RWPE1 (cell line): Measurements from ENCODE around the gene CACNA2D3.

Source experiments
- CTCF ChIA-PET: fragments of 350-600 bp; sonication (Branson Sonifier 250); formaldehyde crosslinking; extraction: SDS; loops from one replicate; lab custom pipeline; 2021; lab: Yijun Ruan, JAX
- POLR2A ChIA-PET: fragments of 400-600 bp; formaldehyde crosslinking; extraction: SDS; loops from one replicate; lab custom pipeline; 2020; ENCODE audit warnings: antibody characterized with exemption; ENCODE audit not compliant: low non-redundant PET; lab: Yijun Ruan, JAX
- DNase-seq: peaks from one replicate; pipeline ENCODE4 v3.0.0; 2012; ENCODE audit warnings: low spot score
- H3K27ac ChIP-seq: fragments of 450-650 bp; 2 replicates; pipeline ENCODE4 v1.5.1; 2017
- CTCF ChIP-seq: fragments of 450-650 bp; conservative IDR thresholded peaks from 2 replicates; pipeline ENCODE4 v1.5.1; 2017; ENCODE audit warnings: low read depth, mild to moderate bottlenecking

CACNA2D3 gene

GRCh38 chr3:55013145-55013925 lies 891.0 kb downstream of the CACNA2D3 start:
- no peak for TF ChIP-seq CTCF

GRCh38 chr3:55014081-55014480 lies 891.7 kb downstream of the CACNA2D3 start:
- ChIA-PET CTCF (interaction anchor here (0.7 kb wide), 1 partner anchor 632 kb away, joined by 4 read pairs; no protein-coding TSS in a partner anchor), POLR2A (no interaction called here)
- DNase-seq, result no peak
- H3K27ac ChIP-seq, result no peak overlapping the region
- no peak for TF ChIP-seq CTCF

More at GRCh38 chr3:55013145-55013925, 891.0 kb downstream of the CACNA2D3 start:
- no peak for DNase-seq
- POLR2A ChIA-PET, result no interaction called here
- H3K27ac ChIP-seq, result no peak overlapping the region
- CTCF ChIA-PET, result interaction anchor here (0.7 kb wide), 1 partner anchor 14 kb away, joined by 3 read pairs; no protein-coding TSS in a partner anchor

GRCh38 chr3:55014906-55015305 lies 892.6 kb downstream of the CACNA2D3 start:
- POLR2A ChIA-PET, result no interaction called here
- no peak overlapping the region for H3K27ac ChIP-seq
- no peak for TF ChIP-seq CTCF
- CTCF ChIA-PET, result no interaction called here
- DNase-seq, result no peak

GRCh38 chr3:55017876-55018275 lies 895.5 kb downstream of the CACNA2D3 start:
- no peak overlapping the region for H3K27ac ChIP-seq
- no peak for TF ChIP-seq CTCF
- ChIA-PET CTCF (no interaction called here), POLR2A (no interaction called here)
- DNase-seq, result no peak

GRCh38 chr3:55030938-55031337 lies 908.6 kb downstream of the CACNA2D3 start:
- ChIA-PET CTCF (interaction anchor here (0.6 kb wide), 1 partner anchor 998 kb away, joined by 3 read pairs; no protein-coding TSS in a partner anchor), POLR2A (no interaction called here)
- no peak for TF ChIP-seq CTCF
- DNase-seq, result no peak
- no peak overlapping the region for H3K27ac ChIP-seq

- TF ChIP-seq CTCF, result no peak
- H3K27ac ChIP-seq, result no peak overlapping the region
- ChIA-PET POLR2A (no interaction called here), CTCF (no interaction called here)
- no peak for DNase-seq
These were observed 914.7 kb downstream of the CACNA2D3 start for GRCh38 chr3:55036883-55037577.
